GM19468 (cell line): ENCODE results near the gene SSNA1.

Experiments used
- ATAC-seq: cut with Tn5 transposase; IDR thresholded peaks from one replicate; pipeline ENCODE4 v1.9.1; 2021; ENCODE audit warnings: mild to moderate bottlenecking, moderate library complexity, moderate number of reproducible peaks; ENCODE audit not compliant: unreplicated experiment; ENCODE audit errors: extremely low read depth

SSNA1 gene

DNA sequence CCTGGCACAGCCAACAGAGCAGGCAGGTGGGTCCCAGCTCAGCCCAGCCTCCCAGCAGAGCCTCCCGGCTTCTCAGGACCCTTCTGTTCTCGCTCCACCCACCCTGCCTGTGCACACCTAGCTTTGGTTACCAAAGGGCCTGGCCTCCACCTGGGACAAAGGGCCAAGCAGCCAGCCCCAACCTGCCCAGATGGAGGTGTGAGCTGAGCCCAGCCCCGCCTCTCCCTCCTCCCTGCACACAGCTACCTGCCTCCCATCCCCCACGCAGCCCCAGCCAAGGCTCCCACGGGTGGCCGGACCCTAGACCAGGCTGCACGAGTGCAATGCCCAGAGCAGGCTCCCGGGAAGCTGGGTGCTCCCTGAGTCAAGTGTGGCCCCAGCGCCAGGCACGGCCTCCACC is 6.4 kb downstream of the SSNA1 start:
- no peak for ATAC-seq

DNA sequence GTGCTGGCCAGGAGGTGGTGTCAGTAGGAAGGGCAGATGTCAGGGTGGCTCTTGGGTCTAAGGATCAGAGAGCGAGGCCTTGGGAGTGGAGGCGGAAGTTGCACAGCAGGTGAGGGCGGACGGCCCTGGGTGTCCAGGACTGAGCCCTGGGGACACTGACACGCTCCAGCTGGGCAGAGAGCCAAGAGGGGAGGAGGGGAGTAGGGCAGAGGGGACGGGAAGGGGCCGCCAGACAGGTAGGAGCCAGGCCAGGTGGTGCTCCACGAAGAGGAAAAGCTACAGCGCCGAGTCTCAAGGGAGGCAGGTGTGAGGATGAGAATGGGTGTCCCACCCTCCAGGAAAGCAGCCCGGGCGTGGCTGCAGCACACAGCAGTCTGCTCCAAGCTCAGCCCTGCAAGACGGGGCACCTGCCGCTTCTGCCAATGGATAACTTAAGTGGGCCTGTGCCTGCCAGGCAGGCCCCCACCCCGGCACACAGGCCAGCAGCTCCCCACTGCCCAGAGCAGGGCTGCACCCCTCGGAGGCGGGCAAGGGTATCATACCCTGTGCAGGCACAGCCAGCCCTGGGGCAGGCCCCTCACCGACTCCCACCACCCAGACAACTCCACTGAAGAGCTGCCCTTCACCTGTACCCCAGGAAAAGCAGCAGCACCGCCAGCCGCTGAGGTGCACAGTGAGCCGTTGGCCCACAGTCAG is 7.2 kb downstream of the SSNA1 start:
- ATAC-seq: no peak

DNA sequence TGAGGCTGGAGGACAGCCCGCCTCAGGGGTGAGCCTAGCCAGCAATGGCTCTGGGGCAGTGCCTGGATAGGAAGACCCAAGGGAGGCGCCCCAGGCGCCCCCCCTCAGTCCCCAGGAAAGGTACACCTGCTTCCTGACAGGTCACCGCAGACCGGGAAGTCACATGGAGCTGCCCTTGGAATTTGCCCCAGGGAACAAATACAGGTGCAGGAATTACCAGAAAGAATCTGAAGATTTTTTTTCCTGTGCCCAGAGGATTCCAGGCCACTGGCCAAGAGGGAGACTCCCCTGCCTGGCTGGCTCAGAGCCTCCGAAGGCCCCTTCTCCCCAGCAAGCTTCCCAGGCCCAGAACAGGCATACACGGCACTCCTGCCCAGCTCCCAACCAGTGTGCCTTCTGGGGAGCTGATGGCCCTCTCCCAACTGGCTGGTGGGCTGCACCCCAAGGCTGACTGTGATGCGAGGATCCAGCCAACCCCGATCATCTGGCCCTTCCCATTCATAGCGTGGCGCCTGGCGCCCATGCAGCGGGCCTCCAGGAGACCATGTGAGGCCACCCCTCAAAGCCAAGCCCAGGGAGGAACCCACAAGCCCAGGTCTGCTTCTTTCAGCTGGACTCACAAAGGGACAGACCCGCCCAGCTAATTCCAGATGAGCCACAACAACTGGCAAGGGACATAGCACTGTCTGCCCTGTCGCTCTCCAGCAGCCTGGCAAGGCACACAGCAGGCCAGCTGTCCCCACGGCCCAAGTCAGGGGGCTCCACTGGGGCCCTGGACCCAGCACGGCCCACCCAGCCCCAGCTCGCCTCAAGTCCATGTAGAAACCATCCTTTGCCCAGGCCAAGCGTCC is 9.8 kb downstream of the SSNA1 start:
- no peak for ATAC-seq

DNA sequence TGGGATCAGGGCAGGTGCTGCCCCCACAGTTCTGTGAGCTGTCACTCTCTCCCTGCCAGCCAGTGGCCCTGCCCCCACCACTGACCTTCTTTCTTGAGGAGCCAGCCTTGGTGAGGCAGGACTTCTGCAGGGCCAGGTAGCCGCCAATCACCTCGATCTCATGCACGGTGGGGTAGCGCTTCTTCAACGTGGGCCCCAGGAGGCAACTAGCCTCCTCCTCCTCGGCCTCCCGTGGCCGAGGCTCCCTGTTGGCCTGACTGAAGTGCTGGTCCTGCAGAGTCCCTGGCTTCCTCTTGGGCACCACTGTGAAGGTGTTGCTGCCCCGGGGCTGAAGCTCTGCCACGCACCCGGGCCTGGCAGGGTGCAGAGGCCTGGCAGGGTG is 10.4 kb downstream of the SSNA1 start:
- no peak for ATAC-seq

DNA sequence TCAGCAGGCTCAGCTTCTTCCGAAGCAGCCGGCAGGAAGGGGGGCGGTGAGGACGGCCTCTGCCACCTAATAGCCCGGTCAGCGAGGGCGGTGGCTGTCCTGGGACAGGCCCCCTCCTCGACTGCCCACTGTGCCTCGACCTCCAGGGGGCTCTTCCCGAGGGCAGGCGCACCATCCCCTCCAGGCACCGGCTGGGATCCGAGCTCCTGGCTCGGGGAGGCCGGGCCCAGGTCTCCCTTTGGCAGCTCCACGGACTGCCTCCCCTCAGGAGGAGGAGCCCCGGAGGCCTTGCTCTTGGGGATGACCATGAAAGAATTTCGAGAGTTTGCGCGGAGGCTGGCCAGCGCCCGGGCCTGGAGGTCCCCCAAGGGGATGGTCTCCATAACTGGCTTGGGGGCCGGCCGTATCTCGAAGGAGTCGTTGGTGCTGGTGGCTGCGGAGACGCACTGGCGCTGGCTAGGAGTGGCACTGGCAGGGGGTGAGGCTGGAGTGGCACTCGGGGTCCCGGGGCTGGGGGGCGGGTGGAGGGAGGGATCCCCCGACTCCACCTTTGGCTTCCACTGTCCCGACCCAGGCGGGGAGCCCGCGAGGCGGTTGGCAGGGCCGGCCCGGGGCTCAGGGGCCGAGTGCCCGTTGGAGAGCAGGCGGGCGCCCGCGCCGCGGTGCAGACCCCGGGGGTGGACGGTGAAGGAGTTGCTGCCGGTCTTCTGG is 11.1 kb downstream of the SSNA1 start:
- ATAC-seq: no peak

DNA sequence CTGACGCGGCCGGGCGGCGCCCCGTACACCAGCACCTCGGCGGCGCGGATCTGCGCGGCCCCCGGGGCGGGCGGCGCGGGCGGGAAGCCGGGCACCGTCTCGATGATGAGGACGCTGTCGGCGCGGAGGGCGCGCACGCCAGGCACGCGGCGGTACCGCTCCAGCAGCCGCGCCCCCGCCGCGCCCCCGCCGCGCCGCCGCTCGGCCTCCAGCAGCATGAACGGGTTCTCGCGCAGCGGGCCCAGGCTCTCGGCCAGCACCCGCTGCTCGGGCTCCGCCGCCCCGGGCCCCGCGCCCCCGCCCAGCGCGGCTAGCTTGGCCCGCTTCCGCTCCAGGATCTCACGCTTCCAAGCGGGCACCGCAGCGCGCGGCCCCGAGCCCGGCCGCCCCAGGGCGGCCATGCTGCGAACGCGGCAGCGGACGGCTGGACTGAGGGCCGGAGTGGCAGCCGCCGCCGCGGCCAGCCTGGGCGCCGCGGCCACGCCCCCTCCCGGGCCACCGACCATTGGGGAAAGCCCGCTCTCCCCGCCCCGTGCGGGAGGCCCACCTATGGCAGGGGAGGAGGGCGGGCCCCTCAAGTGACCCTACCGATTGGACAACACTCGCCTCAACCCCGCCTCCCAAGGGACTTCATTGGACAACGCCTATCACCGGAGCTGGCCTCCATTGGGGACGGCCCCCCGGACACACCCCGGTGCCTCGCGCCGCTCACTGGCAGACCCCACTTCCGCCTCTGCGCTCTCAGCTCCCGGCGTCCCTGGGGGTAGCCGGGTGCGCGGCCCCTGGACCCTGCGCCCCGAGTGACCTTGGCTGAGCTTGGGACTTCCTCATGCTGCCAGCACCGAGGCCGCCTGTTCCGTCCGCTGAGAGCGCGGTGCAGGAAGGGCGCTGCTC is 12.1 kb downstream of the SSNA1 start, which contains the start of gene TPRN:
TPRN (minus strand) TSS at position 431 of the 894 bp plus-strand sequence; CDS start at position 401, 30 bp downstream.
- ATAC-seq: peak; percentile 70

DNA sequence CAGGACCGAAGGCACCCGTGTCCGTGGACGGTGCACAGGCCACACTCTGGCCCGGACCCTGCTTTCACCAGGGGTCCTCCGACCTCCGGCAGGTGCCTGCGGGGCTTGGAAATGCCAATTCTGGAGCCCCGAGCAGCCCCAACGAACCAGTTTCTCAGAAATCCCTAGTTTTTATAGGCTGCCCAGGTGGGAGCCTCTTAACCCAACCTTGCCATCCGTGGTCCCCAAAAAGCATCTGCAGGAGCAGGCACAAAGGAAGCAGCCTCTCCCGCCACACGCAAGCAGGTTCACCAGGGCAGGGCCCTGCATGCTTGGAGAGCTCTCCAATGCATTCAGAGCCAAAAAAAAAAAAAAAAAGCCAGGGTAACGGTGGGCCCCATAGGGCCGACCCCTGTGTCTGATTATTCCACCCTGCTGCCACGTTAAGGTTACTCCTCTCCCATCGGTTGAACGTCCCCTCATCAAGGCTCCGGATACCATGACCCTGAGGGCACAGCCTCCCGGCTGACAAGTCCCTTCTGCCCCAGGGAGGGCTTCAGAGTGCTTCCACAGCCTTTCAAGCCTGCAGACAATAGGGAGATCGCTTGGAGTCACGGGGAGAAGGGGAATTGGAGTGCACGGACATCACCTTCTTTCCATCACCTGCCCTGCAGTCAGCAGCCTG is 12.9 kb downstream of the SSNA1 start:
- no peak for ATAC-seq

DNA sequence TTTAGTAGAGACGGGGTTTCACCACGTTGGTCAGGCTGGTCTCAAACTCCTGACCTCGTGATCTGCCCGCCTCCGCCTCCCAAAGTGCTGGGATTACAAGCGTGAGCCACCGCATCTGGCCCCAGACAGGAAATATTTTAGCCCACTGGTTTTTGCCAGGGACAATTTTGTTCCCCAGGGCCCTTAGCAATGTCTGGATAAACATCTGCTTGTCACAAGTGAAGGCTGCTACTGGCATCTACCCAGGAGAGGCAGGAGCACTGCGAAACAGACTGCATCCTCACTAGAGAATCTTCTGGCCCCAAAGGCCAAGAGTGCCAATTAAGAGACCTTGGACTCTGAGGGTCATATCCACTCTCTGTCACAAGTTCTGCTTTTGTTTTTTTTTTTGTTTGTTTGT is 14.5 kb downstream of the SSNA1 start:
- ATAC-seq: no peak

DNA sequence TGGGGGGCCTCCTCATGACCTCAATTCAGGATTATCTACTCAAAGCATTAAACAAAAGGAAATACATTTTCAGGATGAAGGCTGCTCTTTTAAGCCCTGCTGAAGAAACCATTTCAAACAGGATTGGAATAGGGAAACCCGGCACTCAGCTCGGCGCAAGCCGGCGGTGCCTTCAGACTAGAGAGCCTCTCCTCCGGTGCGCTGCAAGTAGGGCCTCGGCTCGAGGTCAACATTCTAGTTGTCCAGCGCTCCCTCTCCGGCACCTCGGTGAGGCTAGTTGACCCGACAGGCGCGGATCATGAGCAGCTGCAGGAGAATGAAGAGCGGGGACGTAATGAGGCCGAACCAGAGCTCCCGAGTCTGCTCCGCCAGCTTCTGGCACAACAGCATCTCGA is 16.3 kb downstream of the SSNA1 start:
- no peak for ATAC-seq

DNA sequence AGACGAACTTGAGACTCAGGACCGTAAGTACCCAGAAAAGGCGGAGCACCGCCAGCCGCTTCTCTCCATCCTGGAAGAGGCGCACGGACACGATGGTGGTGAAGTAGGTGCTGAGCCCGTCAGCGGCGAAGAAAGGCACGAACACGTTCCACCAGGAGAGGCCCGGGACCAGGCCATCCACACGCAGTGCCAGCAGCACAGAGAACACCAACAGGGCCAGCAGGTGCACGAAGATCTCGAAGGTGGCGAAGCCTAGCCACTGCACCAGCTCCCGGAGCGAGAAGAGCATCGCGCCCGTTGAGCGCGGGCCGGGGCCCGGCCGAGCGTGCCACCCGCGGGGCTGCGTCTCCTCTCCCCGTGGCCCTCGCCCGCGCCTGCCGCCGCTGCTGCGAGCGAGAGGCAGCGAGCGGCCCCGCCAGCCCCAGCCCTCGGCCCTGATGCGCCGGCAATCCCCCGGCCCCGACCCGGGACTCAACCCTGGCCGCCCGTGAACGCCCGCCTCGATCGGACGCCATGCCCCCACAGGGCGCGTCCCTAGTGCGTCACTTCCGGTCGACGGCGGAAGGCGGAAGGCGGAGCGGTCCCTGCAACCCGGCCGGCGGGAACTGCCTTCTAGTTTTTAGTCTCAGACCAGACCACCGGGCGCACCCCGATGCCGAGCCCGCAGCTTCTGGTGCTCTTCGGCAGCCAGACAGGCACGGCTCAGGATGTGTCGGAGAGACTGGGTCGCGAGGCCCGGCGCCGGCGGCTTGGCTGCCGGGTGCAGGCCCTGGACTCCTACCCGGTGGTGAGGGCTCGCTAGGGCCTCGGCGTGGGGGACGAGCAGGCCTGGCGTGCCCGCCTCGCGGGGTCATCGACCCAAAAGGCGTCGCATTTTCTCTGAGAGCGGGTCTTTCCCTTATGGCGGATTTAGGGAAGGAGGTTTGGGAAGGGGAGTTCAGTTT is 16.9 kb downstream of the SSNA1 start, which contains the start of the genes NDOR1 and TMEM203:
NDOR1 (plus strand) TSS at position 575 of the 944 bp plus-strand sequence; CDS start at position 653, 78 bp downstream.
TMEM203 (minus strand) TSS at position 523 of the 944 bp plus-strand sequence; CDS start at position 289, 234 bp downstream.
- ATAC-seq: peak; percentile 27

DNA sequence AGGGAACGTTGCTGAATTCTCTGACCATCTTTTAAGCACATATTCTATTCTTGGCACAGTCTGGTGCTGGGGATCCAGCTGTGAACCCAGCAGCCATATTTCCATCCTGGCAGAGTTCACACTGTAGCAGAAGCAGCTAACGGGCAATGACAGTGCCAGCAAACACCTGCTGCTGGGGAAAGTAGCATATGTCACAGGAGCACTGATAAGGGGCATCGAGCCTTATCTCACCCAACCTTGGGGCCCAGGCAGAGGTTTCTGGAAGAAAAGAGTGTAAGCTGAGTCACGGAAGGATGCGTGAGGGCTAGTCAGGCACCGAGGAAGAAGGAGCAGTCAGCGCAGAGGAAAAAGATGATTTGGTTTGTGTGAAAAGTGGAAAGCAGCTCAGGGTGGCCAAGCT is 18.1 kb downstream of the SSNA1 start:
- ATAC-seq: no peak

DNA sequence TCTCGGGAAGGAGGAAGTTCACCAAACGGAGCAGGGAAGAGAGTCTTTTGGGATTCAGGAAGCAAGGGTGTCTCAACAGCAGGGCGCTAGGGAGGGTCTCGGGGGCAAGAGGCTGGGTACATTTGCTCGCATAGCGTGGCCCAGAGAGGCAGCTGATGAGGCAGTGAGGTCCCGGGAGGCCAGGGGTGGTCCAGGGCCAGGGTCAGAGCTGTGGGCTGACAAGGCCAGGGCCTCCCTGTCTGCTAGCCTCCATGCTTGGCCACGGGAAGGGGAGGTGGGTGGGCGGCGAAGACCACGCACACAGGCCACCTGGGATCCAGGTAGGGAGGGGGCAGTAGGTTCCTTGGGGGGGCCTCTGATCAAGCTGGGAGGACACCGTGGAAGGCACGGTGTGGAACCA is 23.1 kb downstream of the SSNA1 start:
- ATAC-seq: no peak

DNA sequence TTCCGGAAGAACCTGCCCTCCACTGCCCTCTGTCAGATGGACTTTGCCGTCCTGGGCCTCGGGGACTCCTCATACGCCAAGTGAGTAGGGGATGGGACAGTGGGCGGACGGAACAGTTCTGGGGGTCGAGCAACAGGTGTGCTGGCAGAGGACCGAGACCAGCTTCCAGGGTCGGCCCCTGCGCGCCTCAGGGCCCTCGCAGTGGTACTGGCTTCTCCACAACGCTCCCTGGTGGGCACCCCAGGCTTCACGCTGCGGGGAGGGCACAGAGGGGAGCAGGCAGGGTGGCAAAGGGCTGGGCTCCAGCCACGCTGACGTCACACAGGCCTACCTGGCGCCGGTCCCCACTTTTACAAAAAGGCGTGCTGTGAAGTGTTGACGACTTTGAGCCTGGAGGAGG is 24.0 kb downstream of the SSNA1 start:
- no peak for ATAC-seq

DNA sequence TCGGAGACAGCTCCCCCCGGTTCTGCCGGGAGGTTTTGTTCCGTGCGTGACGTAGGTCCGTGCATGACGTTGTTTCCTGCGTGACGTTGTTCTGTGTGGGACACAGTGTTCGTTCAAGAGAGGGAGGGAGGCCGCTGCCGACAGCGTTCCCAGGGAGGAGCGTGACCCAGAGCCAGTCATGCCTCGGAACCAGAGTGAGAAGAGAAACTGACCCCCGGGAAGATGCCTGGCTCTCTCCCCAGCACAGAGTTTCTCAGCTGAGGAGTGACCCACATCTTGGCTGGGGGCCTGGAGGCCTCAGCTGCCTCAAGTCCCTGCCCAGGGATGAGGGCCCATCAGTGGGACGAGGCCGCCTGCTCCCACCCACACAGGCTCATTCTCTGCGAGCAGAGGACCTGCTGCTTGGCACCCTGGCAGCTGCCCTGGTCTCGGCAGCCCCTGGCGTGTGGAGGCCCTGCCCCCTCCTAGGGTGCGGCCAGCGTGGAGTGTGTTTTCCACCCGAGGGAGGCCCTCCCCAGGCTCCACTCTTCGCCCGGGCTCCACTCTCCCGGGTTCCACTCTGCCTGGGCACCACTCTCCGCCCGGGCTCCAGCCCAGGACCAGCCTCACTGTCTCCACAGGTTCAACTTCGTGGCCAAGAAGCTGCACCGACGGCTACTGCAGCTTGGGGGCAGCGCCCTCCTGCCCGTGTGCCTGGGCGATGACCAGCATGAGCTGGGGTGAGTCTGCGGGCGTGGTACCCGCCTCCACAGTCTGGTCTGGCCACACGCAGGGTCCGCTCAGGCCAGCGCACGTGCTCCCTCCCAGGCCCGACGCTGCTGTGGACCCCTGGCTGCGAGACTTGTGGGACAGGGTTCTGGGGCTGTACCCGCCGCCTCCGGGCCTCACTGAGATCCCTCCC is 24.9 kb downstream of the SSNA1 start:
- ATAC-seq: no peak

DNA sequence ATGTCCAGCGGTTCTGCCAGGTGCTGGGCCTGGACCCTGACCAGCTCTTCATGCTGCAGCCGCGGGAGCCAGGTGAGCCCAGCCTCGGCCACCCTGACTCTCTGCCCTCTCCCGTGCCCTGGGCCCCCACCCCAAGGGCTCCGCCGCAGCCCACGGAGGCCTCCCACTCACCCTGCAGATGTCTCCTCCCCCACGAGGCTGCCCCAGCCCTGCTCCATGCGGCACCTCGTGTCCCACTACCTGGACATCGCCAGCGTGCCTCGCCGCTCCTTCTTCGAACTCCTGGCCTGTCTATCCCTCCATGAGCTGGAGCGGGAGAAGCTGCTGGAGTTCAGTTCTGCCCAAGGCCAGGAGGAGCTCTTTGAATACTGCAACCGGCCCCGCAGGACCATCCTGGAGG is 26.1 kb downstream of the SSNA1 start:
- ATAC-seq: no peak

DNA sequence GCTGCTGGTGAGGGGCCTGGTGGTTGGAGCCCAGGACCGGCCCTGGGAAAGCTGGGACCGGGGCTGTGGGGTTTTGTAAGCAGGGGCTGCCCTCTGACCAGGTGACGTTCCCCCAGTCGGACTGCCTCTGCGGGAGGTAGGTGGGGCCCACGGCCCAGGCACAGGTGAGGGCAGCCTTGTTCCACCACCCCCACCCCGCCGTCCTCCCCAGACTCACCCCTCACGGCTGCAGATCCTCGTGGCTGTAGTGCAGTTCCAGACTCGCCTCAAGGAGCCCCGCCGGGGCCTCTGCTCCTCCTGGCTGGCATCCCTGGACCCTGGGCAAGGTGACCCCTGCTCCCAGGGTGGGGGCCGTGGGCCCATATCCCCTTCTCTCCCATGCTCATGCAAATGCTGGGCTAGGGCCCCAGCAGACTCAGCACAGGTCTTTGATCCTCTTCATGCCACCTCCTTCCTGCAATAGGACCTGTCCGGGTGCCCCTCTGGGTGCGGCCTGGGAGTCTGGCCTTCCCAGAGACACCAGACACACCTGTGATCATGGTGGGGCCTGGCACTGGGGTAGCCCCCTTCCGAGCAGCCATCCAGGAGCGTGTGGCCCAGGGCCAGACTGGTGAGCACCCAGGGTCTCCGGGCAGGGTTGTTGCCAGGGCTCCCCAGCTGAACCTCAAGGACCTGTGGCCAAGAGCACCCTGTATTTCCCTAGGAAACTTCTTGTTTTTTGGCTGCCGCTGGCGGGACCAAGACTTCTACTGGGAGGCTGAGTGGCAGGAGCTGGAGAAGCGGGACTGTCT is 26.9 kb downstream of the SSNA1 start:
- no peak for ATAC-seq
